PC-3 (cell line): Measurements from ENCODE around the gene NAV2. TPM values are rescaled to one million over a fixed set of nuclear protein-coding genes. Genes with fewer than 3 reads are reported as not detected.

ENCODE experiments used
- ATAC-seq: fragments of 200-7000 bp; cut with Tn5 transposase; 2 replicates; pipeline ENCODE4 v1.9.1; 2020; ENCODE audit warnings: mild to moderate bottlenecking, moderate library complexity
- BruUV-seq: library from RNA; stranded (reverse); fragments of 400-500 nt; replicated peaks from 2 replicates; lab custom pipeline; 2021; lab: Mats Ljungman, UMichigan
- CTCF ChIA-PET: fragments of 300-600 bp; sonication (Branson Sonifier 250); formaldehyde crosslinking; loops from one replicate; lab custom pipeline; 2022; ENCODE audit warnings: antibody characterized with exemption; lab: Charles Lee
- POLR2A ChIA-PET: fragments of 300-600 bp; sonication (Branson Sonifier 250); formaldehyde crosslinking; loops from one replicate; lab custom pipeline; 2022; ENCODE audit warnings: antibody characterized with exemption; ENCODE audit not compliant: unreplicated experiment; lab: Charles Lee
- DNase-seq: peaks from one replicate; pipeline ENCODE4 v3.0.0-alpha.2; 2015
- H2AFZ ChIP-seq: fragments of 300-600 bp; sonication (generic); 2 replicates; pipeline ENCODE4 v1.6.0; 2016; ENCODE audit warnings: antibody characterized with exemption, low read length
- H3F3A ChIP-seq: fragments of 300-600 bp; sonication (generic); one replicate; pipeline ENCODE4 v1.6.0; 2017; ENCODE audit warnings: antibody characterized with exemption, low read length, control low read depth, mild to moderate bottlenecking; ENCODE audit not compliant: unreplicated experiment
- H3K27ac ChIP-seq: fragments of 300-600 bp; sonication (generic); 2 replicates; pipeline ENCODE4 v1.5.1; 2016; ENCODE audit warnings: mild to moderate bottlenecking, low read length
- H3K27me3 ChIP-seq: fragments of 300-600 bp; sonication (generic); 2 replicates; pipeline ENCODE4 v1.6.1; 2016; ENCODE audit warnings: low read length, mixed read lengths
- H3K36me3 ChIP-seq: fragments of 300-600 bp; sonication (generic); 2 replicates; pipeline ENCODE4 v1.6.1; 2016; ENCODE audit warnings: low read depth, mixed run types, low read length, mixed read lengths
- H3K4me1 ChIP-seq: fragments of 300-600 bp; sonication (generic); 2 replicates; pipeline ENCODE4 v1.5.1; 2016; ENCODE audit warnings: low read length; ENCODE audit not compliant: insufficient read depth
- H3K4me2 ChIP-seq: fragments of 300-600 bp; sonication (generic); 2 replicates; pipeline ENCODE4 v1.6.0; 2016; ENCODE audit warnings: low read length
- H3K4me3 ChIP-seq: fragments of 300-600 bp; sonication (generic); 2 replicates; pipeline ENCODE4 v1.5.1; 2016; ENCODE audit warnings: mild to moderate bottlenecking, low read length, mixed read lengths
- H3K79me2 ChIP-seq: fragments of 300-600 bp; sonication (generic); 2 replicates; pipeline ENCODE4 v1.6.1; 2017; ENCODE audit warnings: low read length, mixed read lengths
- H3K9ac ChIP-seq: fragments of 300-600 bp; sonication (generic); 2 replicates; pipeline ENCODE4 v1.6.0; 2016; ENCODE audit warnings: mild to moderate bottlenecking, low read length
- H3K9me2 ChIP-seq: fragments of 300-600 bp; sonication (generic); replicated peaks from 2 replicates; pipeline ENCODE4 v1.6.1; 2016; ENCODE audit warnings: mixed run types, low read length, mixed read lengths
- H3K9me3 ChIP-seq: fragments of 300-600 bp; sonication (generic); 2 replicates; pipeline ENCODE4 v1.6.1; 2016; ENCODE audit warnings: low read length, mixed read lengths
- H4K20me1 ChIP-seq: fragments of 300-600 bp; sonication (generic); 2 replicates; pipeline ENCODE4 v1.6.1; 2016; ENCODE audit warnings: low read length, mixed read lengths
- EZH2 ChIP-seq: fragments of 300-600 bp; sonication (generic); IDR thresholded peaks from one replicate; pipeline ENCODE4 v1.6.1; 2017; ENCODE audit warnings: antibody characterized with exemption, mild to moderate bottlenecking, low read length; ENCODE audit not compliant: unreplicated experiment
- EZH2phosphoT487 ChIP-seq: fragments of 300-600 bp; sonication (generic); IDR thresholded peaks from 2 replicates; pipeline ENCODE4 v1.6.1; 2018; ENCODE audit warnings: mild to moderate bottlenecking, antibody characterized with exemption, low read length, borderline replicate concordance
- intact Hi-C: fragments of 100-400 bp; cut with micrococcal nuclease; formaldehyde crosslinking; loops from 2 replicates; pipeline ENCODE4 v1.9.0; 2023
- total RNA-seq: library from RNA; depleted of rRNA; stranded (reverse); fragments of >200 nt; gene quantifications from 2 replicates; pipeline ENCODE4 v1.2.3, GENCODE V29; 2014
- TF ChIP-seq, protein P1 (sequence below): fragments of 300-600 bp; sonication (generic); conservative IDR thresholded peaks from 2 replicates; pipeline ENCODE4 v1.5.1; 2017; ENCODE audit warnings: antibody characterized with exemption, low read depth, mild to moderate bottlenecking, low read length

The NAV2 gene
- total RNA-seq, 1 experiment from 2014 or later = 10.4 TPM

DNA sequence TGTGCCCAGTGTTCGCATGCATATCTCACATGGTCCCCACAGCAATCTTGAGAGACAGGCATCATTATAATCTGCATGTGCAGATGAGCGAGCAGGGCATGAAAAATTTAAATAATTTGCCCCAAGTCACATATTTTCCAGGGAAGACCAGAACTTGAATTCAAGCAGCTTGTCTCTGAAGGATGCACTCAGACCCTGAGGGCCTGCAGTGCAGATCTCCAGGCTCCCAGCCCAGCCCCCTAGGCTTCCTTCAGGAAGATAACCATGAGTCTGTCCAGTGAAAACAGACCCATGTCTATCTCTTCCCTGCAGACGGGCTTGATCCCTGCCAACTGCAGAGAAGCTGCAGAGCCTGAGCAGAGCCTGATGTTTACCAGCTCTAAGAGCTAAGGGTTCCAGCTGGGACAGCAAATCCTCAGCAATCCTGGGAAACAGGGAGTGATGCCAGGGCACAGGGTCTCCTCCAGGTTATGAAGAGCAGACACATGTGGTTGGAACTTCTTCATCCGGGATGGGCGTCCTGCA lies 55.1 kb downstream of the NAV2 start:
- Histone ChIP-seq H3K9me3 (no peaks in the 10 kb centered on the region), H3K4me3 (no peak overlapping the region), H2AFZ (no peak overlapping the region), H3F3A (no peaks in the 10 kb centered on the region), H3K27ac (no peak overlapping the region), H3K4me2 (no peak overlapping the region), H3K36me3 (no peaks in the 10 kb centered on the region), H3K4me1 (peaks cover 25% of the 10 kb centered on the region), H3K27me3 (no peaks in the 10 kb centered on the region), H3K9me2 (no peaks in the 10 kb centered on the region), H3K9ac (no peak overlapping the region), H4K20me1 (peaks cover 22% of the 10 kb centered on the region; the same call in 1 of the 2 replicates), H3K79me2 (peaks cover 4% of the 10 kb centered on the region; the same call in 1 of the 2 replicates)
- no peak for DNase-seq
- POLR2A ChIA-PET = no interaction called here
- intact Hi-C loops = no loop called here
- no TSS peak for BruUV-seq
- CTCF ChIA-PET = no interaction called here
- TF ChIP-seq, protein P1, sequence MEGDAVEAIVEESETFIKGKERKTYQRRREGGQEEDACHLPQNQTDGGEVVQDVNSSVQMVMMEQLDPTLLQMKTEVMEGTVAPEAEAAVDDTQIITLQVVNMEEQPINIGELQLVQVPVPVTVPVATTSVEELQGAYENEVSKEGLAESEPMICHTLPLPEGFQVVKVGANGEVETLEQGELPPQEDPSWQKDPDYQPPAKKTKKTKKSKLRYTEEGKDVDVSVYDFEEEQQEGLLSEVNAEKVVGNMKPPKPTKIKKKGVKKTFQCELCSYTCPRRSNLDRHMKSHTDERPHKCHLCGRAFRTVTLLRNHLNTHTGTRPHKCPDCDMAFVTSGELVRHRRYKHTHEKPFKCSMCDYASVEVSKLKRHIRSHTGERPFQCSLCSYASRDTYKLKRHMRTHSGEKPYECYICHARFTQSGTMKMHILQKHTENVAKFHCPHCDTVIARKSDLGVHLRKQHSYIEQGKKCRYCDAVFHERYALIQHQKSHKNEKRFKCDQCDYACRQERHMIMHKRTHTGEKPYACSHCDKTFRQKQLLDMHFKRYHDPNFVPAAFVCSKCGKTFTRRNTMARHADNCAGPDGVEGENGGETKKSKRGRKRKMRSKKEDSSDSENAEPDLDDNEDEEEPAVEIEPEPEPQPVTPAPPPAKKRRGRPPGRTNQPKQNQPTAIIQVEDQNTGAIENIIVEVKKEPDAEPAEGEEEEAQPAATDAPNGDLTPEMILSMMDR = no peak
- no peak for TF ChIP-seq EZH2
- no peak for TF ChIP-seq EZH2phosphoT487
- ATAC-seq = no peak

GRCh38 chr11:19768197-19768596 lies 55.6 kb downstream of the NAV2 start:
- no peak overlapping the region for H3K9ac ChIP-seq
- DNase-seq = no peak
- peaks cover 4% of the 10 kb centered on the region; the same call in 1 of the 2 replicates for H3K79me2 ChIP-seq
- H3K27me3 ChIP-seq = no peaks in the 10 kb centered on the region
- H3K36me3 ChIP-seq = no peaks in the 10 kb centered on the region
- no peaks in the 10 kb centered on the region for H3F3A ChIP-seq
- BruUV-seq = no TSS peak
- TF ChIP-seq EZH2phosphoT487 (no peak), EZH2 (no peak)
- TF ChIP-seq, protein P1 = no peak
- no peaks in the 10 kb centered on the region for H3K9me2 ChIP-seq
- CTCF ChIA-PET = no interaction called here
- POLR2A ChIA-PET = no interaction called here
- ATAC-seq = no peak
- H3K4me1 ChIP-seq = peaks cover 25% of the 10 kb centered on the region
- no peak overlapping the region for H3K4me3 ChIP-seq
- no peak overlapping the region for H2AFZ ChIP-seq
- intact Hi-C loops = no loop called here
- H3K27ac ChIP-seq = no peak overlapping the region
- H4K20me1 ChIP-seq = peaks cover 22% of the 10 kb centered on the region; the same call in 1 of the 2 replicates
- no peak overlapping the region for H3K4me2 ChIP-seq
- H3K9me3 ChIP-seq = no peaks in the 10 kb centered on the region

GRCh38 chr11:19768815-19769214 lies 56.2 kb downstream of the NAV2 start:
- Histone ChIP-seq H3K9me3 (no peaks in the 10 kb centered on the region), H3K9me2 (no peaks in the 10 kb centered on the region), H3F3A (no peaks in the 10 kb centered on the region), H3K36me3 (no peaks in the 10 kb centered on the region), H3K9ac (no peak overlapping the region), H4K20me1 (peaks cover 22% of the 10 kb centered on the region; the same call in 1 of the 2 replicates), H3K4me1 (peaks cover 25% of the 10 kb centered on the region), H2AFZ (no peak overlapping the region), H3K4me3 (no peak overlapping the region), H3K27ac (no peak overlapping the region), H3K27me3 (no peaks in the 10 kb centered on the region), H3K79me2 (peaks cover 4% of the 10 kb centered on the region; the same call in 1 of the 2 replicates), H3K4me2 (no peak overlapping the region)
- ATAC-seq (no peak), DNase-seq (no peak)
- TF ChIP-seq EZH2 (no peak), EZH2phosphoT487 (no peak)
- TF ChIP-seq, protein P1 = no peak
- intact Hi-C loops = no loop called here
- CTCF ChIA-PET = no interaction called here
- POLR2A ChIA-PET = no interaction called here
- no TSS peak for BruUV-seq
